ENCODE measurements around the gene NDUFB10. TPM values are rescaled to one million over a fixed set of nuclear protein-coding genes. Genes with fewer than 3 reads are reported as not detected.

Gene NDUFB10
- polyA plus RNA-seq, 1 donor from 2014 or later: 217 TPM

DNA sequence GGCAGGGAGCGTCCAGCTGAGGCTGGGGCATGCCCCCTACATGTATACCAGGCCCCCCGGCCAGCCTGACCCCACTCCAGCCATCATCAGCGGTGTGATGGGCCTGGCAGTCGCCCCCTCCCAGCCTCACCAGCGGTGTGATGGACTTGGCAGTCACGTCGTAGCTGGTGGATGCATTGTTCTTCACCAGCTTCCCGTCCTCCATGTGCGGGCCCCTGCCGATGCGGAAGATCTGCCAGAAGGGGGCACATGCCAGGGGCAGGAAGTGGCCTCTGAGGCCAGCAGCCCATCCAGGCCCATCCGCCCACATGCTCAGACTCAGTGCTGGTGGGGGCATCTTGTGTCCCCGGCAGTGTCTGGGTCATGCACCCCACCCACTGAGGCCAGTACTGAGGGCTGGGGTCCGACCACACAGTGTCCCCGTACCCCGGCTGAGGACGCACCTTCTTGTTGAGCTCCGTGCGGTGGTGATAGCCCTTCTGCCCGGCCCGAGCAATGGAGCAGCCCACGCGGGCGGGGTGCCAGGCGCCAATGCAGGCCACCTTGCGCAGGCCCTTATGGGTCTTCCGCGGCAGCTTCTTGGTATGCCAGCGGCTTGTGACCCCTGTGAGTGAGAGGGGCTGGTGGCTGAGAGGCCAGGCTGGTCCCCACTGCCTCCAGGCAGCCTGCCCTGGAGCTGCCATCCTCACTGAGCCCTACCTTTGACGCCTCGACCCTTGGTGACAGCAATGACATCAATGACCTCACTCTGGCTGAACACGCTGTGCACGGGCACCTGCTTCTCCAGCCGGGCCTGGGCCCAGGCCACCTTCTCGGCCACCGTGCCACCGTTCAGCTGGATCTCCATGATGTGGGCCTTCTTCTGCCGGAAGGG, 12.6 kb upstream of the NDUFB10 start:
- Histone ChIP-seq H3K79me2 (replicated peaks; ENCODE audit: insufficient read depth, low read length) (no peaks in the 10 kb centered on the region), H3K36me3 (ENCODE audit: insufficient read depth, low read length) (no peaks in the 10 kb centered on the region), H3K27me3 (ENCODE audit: insufficient read depth, low read depth, low read length) (no peaks in the 10 kb centered on the region), H3K4me2 (ENCODE audit: low read length) (no peak overlapping the region), H3K4me3 (ENCODE audit: low read length) (no peak overlapping the region), H3K9ac (ENCODE audit: low read length) (no peak overlapping the region), H3K9me2 (ENCODE audit: insufficient read depth, low read length) (no peaks in the 10 kb centered on the region), H4K20me1 (ENCODE audit: insufficient read depth) (no peaks in the 10 kb centered on the region), H3K27ac (ENCODE audit: low read length) (no peak overlapping the region), H2AFZ (ENCODE audit: low read depth, low read length) (no peak overlapping the region), H3K9me3 (ENCODE audit: low read length) (no peaks in the 10 kb centered on the region), H3F3A (ENCODE audit: insufficient read depth, low read length, poor library complexity, severe bottlenecking) (no peaks in the 10 kb centered on the region)
- TF ChIP-seq TAF1 (IDR thresholded peaks at IDR 0.05; ENCODE audit: low read depth) (no peak), RAD21 (conservative IDR thresholded peaks at IDR 0.05) (no peak), POLR2AphosphoS5 (IDR thresholded peaks at IDR 0.05) (no peak), EZH2 (IDR thresholded peaks at IDR 0.05; ENCODE audit: borderline replicate concordance, insufficient read depth, low read length, poor library complexity, severe bottlenecking) (no peak)
- TF ChIP-seq, protein P1, sequence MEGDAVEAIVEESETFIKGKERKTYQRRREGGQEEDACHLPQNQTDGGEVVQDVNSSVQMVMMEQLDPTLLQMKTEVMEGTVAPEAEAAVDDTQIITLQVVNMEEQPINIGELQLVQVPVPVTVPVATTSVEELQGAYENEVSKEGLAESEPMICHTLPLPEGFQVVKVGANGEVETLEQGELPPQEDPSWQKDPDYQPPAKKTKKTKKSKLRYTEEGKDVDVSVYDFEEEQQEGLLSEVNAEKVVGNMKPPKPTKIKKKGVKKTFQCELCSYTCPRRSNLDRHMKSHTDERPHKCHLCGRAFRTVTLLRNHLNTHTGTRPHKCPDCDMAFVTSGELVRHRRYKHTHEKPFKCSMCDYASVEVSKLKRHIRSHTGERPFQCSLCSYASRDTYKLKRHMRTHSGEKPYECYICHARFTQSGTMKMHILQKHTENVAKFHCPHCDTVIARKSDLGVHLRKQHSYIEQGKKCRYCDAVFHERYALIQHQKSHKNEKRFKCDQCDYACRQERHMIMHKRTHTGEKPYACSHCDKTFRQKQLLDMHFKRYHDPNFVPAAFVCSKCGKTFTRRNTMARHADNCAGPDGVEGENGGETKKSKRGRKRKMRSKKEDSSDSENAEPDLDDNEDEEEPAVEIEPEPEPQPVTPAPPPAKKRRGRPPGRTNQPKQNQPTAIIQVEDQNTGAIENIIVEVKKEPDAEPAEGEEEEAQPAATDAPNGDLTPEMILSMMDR (IDR thresholded peaks at IDR 0.05; ENCODE audit: poor library complexity, severe bottlenecking): no peak
- TF ChIP-seq, protein P2, sequence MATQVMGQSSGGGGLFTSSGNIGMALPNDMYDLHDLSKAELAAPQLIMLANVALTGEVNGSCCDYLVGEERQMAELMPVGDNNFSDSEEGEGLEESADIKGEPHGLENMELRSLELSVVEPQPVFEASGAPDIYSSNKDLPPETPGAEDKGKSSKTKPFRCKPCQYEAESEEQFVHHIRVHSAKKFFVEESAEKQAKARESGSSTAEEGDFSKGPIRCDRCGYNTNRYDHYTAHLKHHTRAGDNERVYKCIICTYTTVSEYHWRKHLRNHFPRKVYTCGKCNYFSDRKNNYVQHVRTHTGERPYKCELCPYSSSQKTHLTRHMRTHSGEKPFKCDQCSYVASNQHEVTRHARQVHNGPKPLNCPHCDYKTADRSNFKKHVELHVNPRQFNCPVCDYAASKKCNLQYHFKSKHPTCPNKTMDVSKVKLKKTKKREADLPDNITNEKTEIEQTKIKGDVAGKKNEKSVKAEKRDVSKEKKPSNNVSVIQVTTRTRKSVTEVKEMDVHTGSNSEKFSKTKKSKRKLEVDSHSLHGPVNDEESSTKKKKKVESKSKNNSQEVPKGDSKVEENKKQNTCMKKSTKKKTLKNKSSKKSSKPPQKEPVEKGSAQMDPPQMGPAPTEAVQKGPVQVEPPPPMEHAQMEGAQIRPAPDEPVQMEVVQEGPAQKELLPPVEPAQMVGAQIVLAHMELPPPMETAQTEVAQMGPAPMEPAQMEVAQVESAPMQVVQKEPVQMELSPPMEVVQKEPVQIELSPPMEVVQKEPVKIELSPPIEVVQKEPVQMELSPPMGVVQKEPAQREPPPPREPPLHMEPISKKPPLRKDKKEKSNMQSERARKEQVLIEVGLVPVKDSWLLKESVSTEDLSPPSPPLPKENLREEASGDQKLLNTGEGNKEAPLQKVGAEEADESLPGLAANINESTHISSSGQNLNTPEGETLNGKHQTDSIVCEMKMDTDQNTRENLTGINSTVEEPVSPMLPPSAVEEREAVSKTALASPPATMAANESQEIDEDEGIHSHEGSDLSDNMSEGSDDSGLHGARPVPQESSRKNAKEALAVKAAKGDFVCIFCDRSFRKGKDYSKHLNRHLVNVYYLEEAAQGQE (IDR thresholded peaks at IDR 0.05; ENCODE audit: borderline replicate concordance): no peak

DNA sequence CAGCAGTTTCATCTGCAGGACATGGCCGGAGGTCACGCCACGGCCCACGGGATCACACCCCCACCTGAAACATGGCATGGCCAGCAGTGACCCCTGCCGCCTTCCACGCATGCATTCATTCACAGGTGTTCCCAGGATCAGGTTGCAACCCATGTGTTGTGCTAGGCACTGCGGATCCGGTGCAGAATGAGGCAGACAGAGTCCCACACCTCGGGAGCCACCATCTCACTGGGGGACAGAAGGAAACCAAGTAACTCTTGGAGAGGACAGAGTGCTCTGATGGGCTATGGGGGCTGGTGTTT, 12.0 kb upstream of the NDUFB10 start:
- Histone ChIP-seq H3K36me3 (ENCODE audit: insufficient read depth, low read length) (no peaks in the 10 kb centered on the region), H3K9me2 (ENCODE audit: insufficient read depth, low read length) (no peaks in the 10 kb centered on the region), H3K27me3 (ENCODE audit: insufficient read depth, low read depth, low read length) (no peaks in the 10 kb centered on the region), H4K20me1 (ENCODE audit: insufficient read depth) (no peaks in the 10 kb centered on the region), H2AFZ (ENCODE audit: low read depth, low read length) (no peak overlapping the region), H3K4me3 (ENCODE audit: low read length) (no peak overlapping the region), H3K9me3 (ENCODE audit: low read length) (no peaks in the 10 kb centered on the region), H3K79me2 (replicated peaks; ENCODE audit: insufficient read depth, low read length) (no peaks in the 10 kb centered on the region), H3K4me2 (ENCODE audit: low read length) (no peak overlapping the region), H3K27ac (ENCODE audit: low read length) (no peak overlapping the region), H3K9ac (ENCODE audit: low read length) (no peak overlapping the region), H3F3A (ENCODE audit: insufficient read depth, low read length, poor library complexity, severe bottlenecking) (no peaks in the 10 kb centered on the region)
- TF ChIP-seq TAF1 (IDR thresholded peaks at IDR 0.05; ENCODE audit: low read depth) (no peak), EZH2 (IDR thresholded peaks at IDR 0.05; ENCODE audit: borderline replicate concordance, insufficient read depth, low read length, poor library complexity, severe bottlenecking) (no peak), MXI1 (conservative IDR thresholded peaks at IDR 0.05; ENCODE audit: poor library complexity, severe bottlenecking) (no peak), POLR2AphosphoS5 (IDR thresholded peaks at IDR 0.05) (no peak), SMC3 (conservative IDR thresholded peaks at IDR 0.05; ENCODE audit: poor library complexity) (no peak), RAD21 (conservative IDR thresholded peaks at IDR 0.05) (no peak), EP300 (conservative IDR thresholded peaks at IDR 0.05; ENCODE audit: poor library complexity, severe bottlenecking) (no peak)
- TF ChIP-seq, protein P1 (IDR thresholded peaks at IDR 0.05; ENCODE audit: poor library complexity, severe bottlenecking): no peak
- TF ChIP-seq, protein P2 (IDR thresholded peaks at IDR 0.05; ENCODE audit: borderline replicate concordance): no peak
